ENCODE measurements around the gene NAA50. TPM values are rescaled to one million over a fixed set of nuclear protein-coding genes. Genes with fewer than 3 reads are reported as not detected.

Gene NAA50
- total and polyA plus RNA-seq, 10 of the 15 experiments (the other 5 are each of a cell fraction or from before 2014, with no cell fraction given): 31.7 to 205 (median 110) TPM

DNA sequence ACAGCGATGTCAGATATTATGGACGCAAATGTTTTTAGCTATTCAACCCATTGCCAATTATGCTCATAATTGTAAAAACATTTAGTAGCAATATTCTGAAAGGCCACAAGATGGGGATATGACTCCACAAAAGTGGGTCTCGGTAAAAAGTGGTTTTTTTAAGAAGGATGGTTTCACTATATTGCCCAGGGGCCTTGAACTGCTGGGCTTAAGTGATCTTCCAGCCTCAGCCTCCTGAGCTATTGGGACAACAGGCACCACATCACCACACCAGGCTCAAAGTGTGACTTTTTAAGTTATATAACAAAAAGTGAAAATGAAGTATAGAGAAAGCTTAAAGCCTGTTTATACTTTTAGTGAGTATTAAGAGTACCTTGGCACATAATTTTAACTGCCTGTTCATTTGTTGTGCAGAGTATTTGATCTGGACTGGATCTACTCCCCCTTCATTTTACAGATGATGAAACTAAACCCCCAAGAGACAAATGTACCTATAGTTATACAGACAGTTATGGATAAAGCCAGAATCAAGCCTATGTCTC lies 9.4 kb downstream of the NAA50 start:
- ChIA-PET RAD21 (ENCODE audit: unreplicated experiment) (interaction anchor here (0.7 to 3.7 kb wide), 26 partner anchors 9 to 448 kb away, joined by 3 to 48 read pairs (median 5); partner anchors contain the start of genes ATP6V1A, NAA50, SPICE1 and USF3), SMC1A (ENCODE audit: uncharacterized antibody, unreplicated experiment) (interaction anchor here (0.7 to 3.6 kb wide), 31 partner anchors 9 to 482 kb away, joined by 3 to 55 read pairs (median 4); partner anchors contain the start of genes ATP6V1A, GRAMD1C, NAA50 and USF3), POLR2A (interaction anchor here (0.9 to 5.8 kb wide), 3 partner anchors 9 to 20 kb away, joined by 3 to 30 read pairs (median 4); partner anchors contain the start of genes ATP6V1A and NAA50), CTCF (interaction anchor here (0.6 to 3.6 kb wide), 55 partner anchors 9 to 432 kb away, joined by 3 to 71 read pairs (median 4); partner anchors contain the start of genes ATP6V1A, CCDC191, GRAMD1C and NAA50)
- no peak overlapping the region for H3K9ac ChIP-seq (ENCODE audit: control insufficient read depth, insufficient read depth, low read length)
- H3K4me3 ChIP-seq: no peak overlapping the region
- no peak overlapping the region for H2AFZ ChIP-seq (ENCODE audit: control insufficient read depth, low read depth, low read length)
- peaks cover 6% of the 10 kb centered on the region; the same call in 1 of the 2 replicates for H3K4me1 ChIP-seq (ENCODE audit: control insufficient read depth, insufficient read depth, low read length)
- WGBS (ENCODE audit: insufficient coverage, insufficient replicate concordance, low lambda C conversion rate, missing lambda C conversion rate): 17% methylated on average over 3 of the region's 3 CpGs
- no peak overlapping the region; the same call in 1 of the 2 replicates for H3K4me2 ChIP-seq (ENCODE audit: control insufficient read depth, insufficient read depth)
- ATAC-seq (peak; percentile 77), DNase-seq (ENCODE audit: low read depth, low spot score) (peak; percentile 44), FAIRE-seq (peak; percentile 92)
- no peaks in the 10 kb centered on the region for H3K27me3 ChIP-seq (replicated peaks in 1 of 2; ENCODE audit: control insufficient read depth in 2 of 2, insufficient read depth in 2 of 2, low read length in 1 of 2)
- in situ Hi-C loops (cut with MboI) (loop anchor here (5.0 to 10.0 kb wide), 2 partner anchors 176 to 418 kb away; no protein-coding TSS in a partner anchor), intact Hi-C loops (cut with micrococcal nuclease; ENCODE audit: unreplicated experiment) (loop anchor here (1.0 to 5.0 kb wide), 2 partner anchors 177 to 416 kb away; no protein-coding TSS in a partner anchor)
- BruUV-seq (replicated peaks): no TSS peak
- no peaks in the 10 kb centered on the region; the same call in 1 of the 2 replicates for H4K20me1 ChIP-seq (ENCODE audit: control insufficient read depth, insufficient read depth)
- H3K79me2 ChIP-seq (ENCODE audit: control insufficient read depth, insufficient read depth, low read length): peaks cover 94% of the 10 kb centered on the region
- H3K36me3 ChIP-seq (ENCODE audit: control insufficient read depth in 2 of 2, insufficient read depth in 2 of 2, low read length in 1 of 2): peaks cover 0 to 8% of the 10 kb centered on the region in 2 experiments; a peak in 2 of 4 replicates
- H3K9me3 ChIP-seq (replicated peaks; ENCODE audit: control insufficient read depth, insufficient read depth, low read length): no peaks in the 10 kb centered on the region
- peak overlapping the region; percentile 40; the same call in 1 of the 2 replicates for H3K27ac ChIP-seq (ENCODE audit: control insufficient read depth, insufficient read depth)
- TF ChIP-seq RELA (IDR thresholded peaks at IDR 0.05; ENCODE audit: borderline replicate concordance, partially characterized antibody) (no peak), CBX3 (IDR thresholded peaks at IDR 0.05; ENCODE audit: borderline replicate concordance, low read depth) (no peak), SMC3 (IDR thresholded peaks at IDR 0.05; ENCODE audit: borderline replicate concordance, low read length) (peak; percentile 73; the same call in 1 of the 2 replicates), RUNX3 (IDR thresholded peaks at IDR 0.05; ENCODE audit: low read length) (peak; percentile 52; the same call in 1 of the 2 replicates), ZNF24 (IDR thresholded peaks at IDR 0.05) (no peak), EP300 (IDR thresholded peaks at IDR 0.05; ENCODE audit: borderline replicate concordance in 1 of 2, control insufficient read depth in 1 of 2, low read depth in 2 of 2, low read length in 2 of 2) (no peak), CREB1 (IDR thresholded peaks at IDR 0.05; ENCODE audit: low read depth) (no peak), NFIC (IDR thresholded peaks at IDR 0.05; ENCODE audit: low read depth, low read length) (no peak), CBFB (IDR thresholded peaks at IDR 0.05; ENCODE audit: low read depth) (no peak), RAD21 (IDR thresholded peaks at IDR 0.05; ENCODE audit: insufficient read depth, low read depth, low read length) (peak; percentile 95), ASH2L (IDR thresholded peaks at IDR 0.05; ENCODE audit: borderline replicate concordance, low read depth) (no peak), BMI1 (IDR thresholded peaks at IDR 0.05; ENCODE audit: borderline replicate concordance) (no peak), POU2F2 (IDR thresholded peaks at IDR 0.05; ENCODE audit: borderline replicate concordance, low read depth, low read length) (no peak), MEF2A (IDR thresholded peaks at IDR 0.05; ENCODE audit: insufficient read depth, low read depth, low read length) (no peak), SUZ12 (IDR thresholded peaks at IDR 0.05; ENCODE audit: unreplicated experiment) (no peak), ZBED1 (IDR thresholded peaks at IDR 0.05; ENCODE audit: borderline replicate concordance) (no peak), POLR2AphosphoS2 (IDR thresholded peaks at IDR 0.05; ENCODE audit: low read depth, low read length) (no peak)
- TF ChIP-seq, protein P1, sequence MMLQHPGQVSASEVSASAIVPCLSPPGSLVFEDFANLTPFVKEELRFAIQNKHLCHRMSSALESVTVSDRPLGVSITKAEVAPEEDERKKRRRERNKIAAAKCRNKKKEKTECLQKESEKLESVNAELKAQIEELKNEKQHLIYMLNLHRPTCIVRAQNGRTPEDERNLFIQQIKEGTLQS (IDR thresholded peaks at IDR 0.05; ENCODE audit: borderline replicate concordance, extremely low read depth, low read depth, low read length): no peak
- TF ChIP-seq, protein P2, sequence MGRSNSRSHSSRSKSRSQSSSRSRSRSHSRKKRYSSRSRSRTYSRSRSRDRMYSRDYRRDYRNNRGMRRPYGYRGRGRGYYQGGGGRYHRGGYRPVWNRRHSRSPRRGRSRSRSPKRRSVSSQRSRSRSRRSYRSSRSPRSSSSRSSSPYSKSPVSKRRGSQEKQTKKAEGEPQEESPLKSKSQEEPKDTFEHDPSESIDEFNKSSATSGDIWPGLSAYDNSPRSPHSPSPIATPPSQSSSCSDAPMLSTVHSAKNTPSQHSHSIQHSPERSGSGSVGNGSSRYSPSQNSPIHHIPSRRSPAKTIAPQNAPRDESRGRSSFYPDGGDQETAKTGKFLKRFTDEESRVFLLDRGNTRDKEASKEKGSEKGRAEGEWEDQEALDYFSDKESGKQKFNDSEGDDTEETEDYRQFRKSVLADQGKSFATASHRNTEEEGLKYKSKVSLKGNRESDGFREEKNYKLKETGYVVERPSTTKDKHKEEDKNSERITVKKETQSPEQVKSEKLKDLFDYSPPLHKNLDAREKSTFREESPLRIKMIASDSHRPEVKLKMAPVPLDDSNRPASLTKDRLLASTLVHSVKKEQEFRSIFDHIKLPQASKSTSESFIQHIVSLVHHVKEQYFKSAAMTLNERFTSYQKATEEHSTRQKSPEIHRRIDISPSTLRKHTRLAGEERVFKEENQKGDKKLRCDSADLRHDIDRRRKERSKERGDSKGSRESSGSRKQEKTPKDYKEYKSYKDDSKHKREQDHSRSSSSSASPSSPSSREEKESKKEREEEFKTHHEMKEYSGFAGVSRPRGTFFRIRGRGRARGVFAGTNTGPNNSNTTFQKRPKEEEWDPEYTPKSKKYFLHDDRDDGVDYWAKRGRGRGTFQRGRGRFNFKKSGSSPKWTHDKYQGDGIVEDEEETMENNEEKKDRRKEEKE (IDR thresholded peaks at IDR 0.05): no peak
- TF ChIP-seq, protein P3, sequence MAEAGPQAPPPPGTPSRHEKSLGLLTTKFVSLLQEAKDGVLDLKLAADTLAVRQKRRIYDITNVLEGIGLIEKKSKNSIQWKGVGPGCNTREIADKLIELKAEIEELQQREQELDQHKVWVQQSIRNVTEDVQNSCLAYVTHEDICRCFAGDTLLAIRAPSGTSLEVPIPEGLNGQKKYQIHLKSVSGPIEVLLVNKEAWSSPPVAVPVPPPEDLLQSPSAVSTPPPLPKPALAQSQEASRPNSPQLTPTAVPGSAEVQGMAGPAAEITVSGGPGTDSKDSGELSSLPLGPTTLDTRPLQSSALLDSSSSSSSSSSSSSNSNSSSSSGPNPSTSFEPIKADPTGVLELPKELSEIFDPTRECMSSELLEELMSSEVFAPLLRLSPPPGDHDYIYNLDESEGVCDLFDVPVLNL (IDR thresholded peaks at IDR 0.05; ENCODE audit: low read depth, low read length): no peak

All from GM12878 (cell line).